CD4-positive, alpha-beta T cell (primary cell): Measurements from ENCODE around the gene PAOX. TPM values are rescaled to one million over a fixed set of nuclear protein-coding genes. Genes with fewer than 3 reads are reported as not detected.

Experiments used
- ATAC-seq: fragments of 200-7000 bp; cut with Tn5 transposase; one replicate; pipeline ENCODE4 v1.10.0; 2022; ENCODE audit warnings: mild to moderate bottlenecking; ENCODE audit not compliant: poor library complexity
- CTCF ChIA-PET: fragments of 350-600 bp; sonication (Branson Sonifier 250); formaldehyde crosslinking; loops from one replicate; lab custom pipeline; 2021; ENCODE audit warnings: antibody characterized with exemption, inconsistent platforms; lab: Charles Lee
- POLR2A ChIA-PET: fragments of 350-600 bp; sonication (Branson Sonifier 250); formaldehyde crosslinking; loops from one replicate; lab custom pipeline; 2021; ENCODE audit warnings: antibody characterized with exemption, inconsistent platforms; lab: Charles Lee
- DNase-seq, 14 experiments: peaks; one replicate each; pipeline ENCODE4 v3.0.0-alpha.2; 2013 to 2020; ENCODE audit warnings: mixed read lengths in 2 of 14
- H3K27ac ChIP-seq, 2 donors: one replicate each; pipeline versions ENCODE4 v1.5.1 to v1.7.0; 2013; ENCODE audit warnings: low read length in 2 of 2, low read depth in 1 of 2, mild to moderate bottlenecking in 1 of 2
- H3K27me3 ChIP-seq, 2 experiments: 1 replicate in 1 of 2; 2 replicates in 1 of 2; pipeline versions ENCODE4 v1.6.1 to v1.7.0; 2013; ENCODE audit warnings: low read length in 2 of 2, control low read depth in 1 of 2, mild to moderate bottlenecking in 1 of 2, moderate library complexity in 1 of 2; ENCODE audit not compliant: insufficient read depth in 2 of 2, control insufficient read depth in 1 of 2
- H3K36me3 ChIP-seq: one replicate; pipeline ENCODE4 v1.6.1; 2013; ENCODE audit warnings: low read length, control low read depth; ENCODE audit not compliant: insufficient read depth
- H3K4me1 ChIP-seq: one replicate; pipeline ENCODE4 v1.6.1; 2013; ENCODE audit warnings: low read length, control low read depth; ENCODE audit not compliant: insufficient read depth
- H3K4me3 ChIP-seq: one replicate; pipeline ENCODE4 v1.5.1; 2013; ENCODE audit warnings: mild to moderate bottlenecking, low read length, moderate library complexity
- H3K9me3 ChIP-seq, 2 experiments: 1 replicate in 1 of 2; 2 replicates in 1 of 2; pipeline versions ENCODE4 v1.6.1 to v1.7.0; 2013; ENCODE audit warnings: low read length in 2 of 2, mild to moderate bottlenecking in 2 of 2, control low read depth in 1 of 2, moderate library complexity in 1 of 2; ENCODE audit not compliant: control insufficient read depth in 1 of 2, insufficient read depth in 1 of 2
- H3K27ac Mint-ChIP-seq: one replicate; pipeline ENCODE4 v1.8.0; 2020; ENCODE audit warnings: mixed read lengths
- H3K27me3 Mint-ChIP-seq: one replicate; pipeline ENCODE4 v1.8.0; 2021; ENCODE audit warnings: mixed read lengths
- H3K36me3 Mint-ChIP-seq: one replicate; pipeline ENCODE4 v1.8.0; 2021; ENCODE audit warnings: low read depth, mixed read lengths
- H3K4me1 Mint-ChIP-seq: one replicate; pipeline ENCODE4 v1.8.0; 2021; ENCODE audit warnings: low read depth, mixed read lengths
- H3K4me3 Mint-ChIP-seq: one replicate; pipeline ENCODE4 v1.8.0; 2020; ENCODE audit warnings: mild to moderate bottlenecking, mixed read lengths
- H3K9me3 Mint-ChIP-seq: one replicate; pipeline ENCODE4 v1.8.0; 2020; ENCODE audit warnings: mixed read lengths
- CTCF ChIP-seq: fragments of 200-600 bp; IDR thresholded peaks from one replicate; pipeline ENCODE4 v1.8.0; 2022; ENCODE audit warnings: antibody characterized with exemption, mild to moderate bottlenecking
- intact Hi-C, 2 experiments: fragments of 100-400 bp; cut with DNase I in 1 of 2; cut with micrococcal nuclease in 1 of 2; formaldehyde crosslinking; loops; one replicate each; pipeline versions ENCODE4 v1.15.1 to v1.9.0; 2023 to 2025; cut with DNase I, micrococcal nuclease
- total RNA-seq, 174 experiments: library from RNA in 2 of 174; stranded (reverse) in 2 of 174; gene quantifications; one replicate each; pipeline ENCODE4 v1.2.3 and lab custom pipeline; 2021 to 2026

The PAOX gene
- total RNA-seq, 2 experiments from 2014 or later: 1.9 to 2.6 TPM

GRCh38 chr10:133420028-133420427 lies 41.0 kb downstream of the PAOX start:
- TF ChIP-seq CTCF: no peak
- H3K27ac ChIP-seq: no peak overlapping the region
- H3K4me3 Mint-ChIP-seq: no peak overlapping the region
- ChIA-PET CTCF (no interaction called here), POLR2A (no interaction called here)
- DNase-seq (no peak), ATAC-seq (no peak)
- H3K27ac Mint-ChIP-seq: no peak overlapping the region
- peaks cover 0 to 8% of the 10 kb centered on the region in 2 experiments for H3K9me3 ChIP-seq
- peaks cover 6 to 7% of the 10 kb centered on the region in 2 experiments for H3K27me3 ChIP-seq
- H3K36me3 ChIP-seq: peaks cover 23% of the 10 kb centered on the region
- H3K27me3 Mint-ChIP-seq: no peaks in the 10 kb centered on the region
- peaks cover 39% of the 10 kb centered on the region for H3K36me3 Mint-ChIP-seq
- H3K9me3 Mint-ChIP-seq: no peaks in the 10 kb centered on the region
- intact Hi-C loops: no loop called here
- no peaks in the 10 kb centered on the region for H3K4me1 Mint-ChIP-seq
- H3K4me3 ChIP-seq: no peak overlapping the region
- H3K4me1 ChIP-seq: peaks cover 6% of the 10 kb centered on the region

GRCh38 chr10:133420579-133420978 lies 41.5 kb downstream of the PAOX start:
- Histone ChIP-seq H3K4me1 (peaks cover 6% of the 10 kb centered on the region), H3K36me3 (peaks cover 18% of the 10 kb centered on the region), H3K27ac (no peak overlapping the region), H3K27me3 (peaks cover 6 to 7% of the 10 kb centered on the region in 2 experiments), H3K9me3 (peaks cover 0 to 6% of the 10 kb centered on the region in 2 experiments), H3K4me3 (no peak overlapping the region)
- H3K27me3 Mint-ChIP-seq: no peaks in the 10 kb centered on the region
- intact Hi-C loops: no loop called here
- DNase-seq (no peak), ATAC-seq (no peak)
- TF ChIP-seq CTCF: no peak
- H3K36me3 Mint-ChIP-seq: peaks cover 34% of the 10 kb centered on the region
- H3K27ac Mint-ChIP-seq: no peak overlapping the region
- peak overlapping the region; percentile 11 for H3K4me3 Mint-ChIP-seq
- ChIA-PET POLR2A (no interaction called here), CTCF (no interaction called here)
- H3K9me3 Mint-ChIP-seq: no peaks in the 10 kb centered on the region
- H3K4me1 Mint-ChIP-seq: no peaks in the 10 kb centered on the region

- Mint-ChIP-seq H3K4me3 (peak overlapping the region; percentile 30), H3K27ac (no peak overlapping the region), H3K27me3 (no peaks in the 10 kb centered on the region), H3K4me1 (no peaks in the 10 kb centered on the region), H3K36me3 (peaks cover 26% of the 10 kb centered on the region), H3K9me3 (no peaks in the 10 kb centered on the region)
- Histone ChIP-seq H3K27me3 (peaks cover 6 to 7% of the 10 kb centered on the region in 2 experiments), H3K4me3 (no peak overlapping the region), H3K4me1 (peaks cover 6% of the 10 kb centered on the region), H3K36me3 (peaks cover 17% of the 10 kb centered on the region), H3K9me3 (peaks cover 0 to 4% of the 10 kb centered on the region in 2 experiments), H3K27ac (no peak overlapping the region)
- no peak for TF ChIP-seq CTCF
- intact Hi-C loops: no loop called here
- DNase-seq (no peak), ATAC-seq (no peak)
- CTCF ChIA-PET: no interaction called here
- POLR2A ChIA-PET: interaction anchor here (1.4 kb wide), 1 partner anchor 20 kb away, joined by 3 read pairs; no protein-coding TSS in a partner anchor
Observed at GRCh38 chr10:133421336-133422222, 42.5 kb downstream of the PAOX start.
